B cell (primary cell): ENCODE data around the gene FKBP7.

ENCODE experiments used
- EZH2 ChIP-seq: IDR thresholded peaks from 2 replicates; pipeline ENCODE4 v1.6.1; 2012; ENCODE audit warnings: borderline replicate concordance, low read depth, mild to moderate bottlenecking, moderate library complexity, low read length; ENCODE audit not compliant: insufficient read depth, poor library complexity, severe bottlenecking
- TF ChIP-seq, protein P1 (sequence below): fragments of 200-600 bp; IDR thresholded peaks from one replicate; pipeline ENCODE4 v1.8.0; 2022; ENCODE audit warnings: antibody characterized with exemption, mild to moderate bottlenecking

DNA sequence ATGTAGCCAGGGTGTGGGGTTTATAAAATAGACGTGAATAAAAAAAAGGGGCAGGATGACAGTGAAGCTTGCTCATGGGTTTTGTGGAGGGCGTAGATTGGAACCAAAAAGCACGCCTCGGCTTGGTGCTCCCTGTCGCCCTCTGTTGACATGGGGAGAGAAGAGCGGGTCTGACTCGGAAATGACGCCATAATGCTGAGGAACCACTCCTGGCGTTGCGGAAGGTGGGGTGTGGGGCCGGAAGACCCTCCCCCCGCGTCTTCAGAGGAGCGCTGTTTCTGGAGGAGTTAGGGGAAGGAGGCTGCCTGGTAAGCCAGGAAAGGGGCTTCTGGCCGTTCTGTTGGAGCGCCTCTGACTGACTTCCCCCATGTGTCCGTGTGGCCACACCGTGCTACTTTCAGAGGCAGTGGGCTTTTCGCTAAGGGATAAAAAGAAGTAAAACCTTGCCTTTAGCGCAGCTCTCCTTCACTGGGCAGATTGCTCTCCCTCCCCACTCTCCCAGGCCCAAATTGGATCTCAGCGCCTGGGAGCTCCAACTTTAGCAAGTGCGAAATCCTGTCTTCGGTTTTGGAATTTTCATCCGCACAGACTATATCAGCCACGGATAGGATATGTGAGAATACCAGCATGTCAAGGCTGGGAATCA, 44.7 kb upstream of the FKBP7 start:
- TF ChIP-seq, protein P1, sequence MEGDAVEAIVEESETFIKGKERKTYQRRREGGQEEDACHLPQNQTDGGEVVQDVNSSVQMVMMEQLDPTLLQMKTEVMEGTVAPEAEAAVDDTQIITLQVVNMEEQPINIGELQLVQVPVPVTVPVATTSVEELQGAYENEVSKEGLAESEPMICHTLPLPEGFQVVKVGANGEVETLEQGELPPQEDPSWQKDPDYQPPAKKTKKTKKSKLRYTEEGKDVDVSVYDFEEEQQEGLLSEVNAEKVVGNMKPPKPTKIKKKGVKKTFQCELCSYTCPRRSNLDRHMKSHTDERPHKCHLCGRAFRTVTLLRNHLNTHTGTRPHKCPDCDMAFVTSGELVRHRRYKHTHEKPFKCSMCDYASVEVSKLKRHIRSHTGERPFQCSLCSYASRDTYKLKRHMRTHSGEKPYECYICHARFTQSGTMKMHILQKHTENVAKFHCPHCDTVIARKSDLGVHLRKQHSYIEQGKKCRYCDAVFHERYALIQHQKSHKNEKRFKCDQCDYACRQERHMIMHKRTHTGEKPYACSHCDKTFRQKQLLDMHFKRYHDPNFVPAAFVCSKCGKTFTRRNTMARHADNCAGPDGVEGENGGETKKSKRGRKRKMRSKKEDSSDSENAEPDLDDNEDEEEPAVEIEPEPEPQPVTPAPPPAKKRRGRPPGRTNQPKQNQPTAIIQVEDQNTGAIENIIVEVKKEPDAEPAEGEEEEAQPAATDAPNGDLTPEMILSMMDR, result peak; percentile 77
- TF ChIP-seq EZH2, result no peak
